NOMO-1 (cell line): ENCODE data around the gene KIF1A.

ENCODE experiments used
- DNase-seq, 2 experiments: peaks; one replicate each; lab custom pipeline; 2025; ENCODE audit not compliant: unreplicated experiment in 2 of 2; lab: John Stamatoyannopoulos, UW

KIF1A gene

DNA sequence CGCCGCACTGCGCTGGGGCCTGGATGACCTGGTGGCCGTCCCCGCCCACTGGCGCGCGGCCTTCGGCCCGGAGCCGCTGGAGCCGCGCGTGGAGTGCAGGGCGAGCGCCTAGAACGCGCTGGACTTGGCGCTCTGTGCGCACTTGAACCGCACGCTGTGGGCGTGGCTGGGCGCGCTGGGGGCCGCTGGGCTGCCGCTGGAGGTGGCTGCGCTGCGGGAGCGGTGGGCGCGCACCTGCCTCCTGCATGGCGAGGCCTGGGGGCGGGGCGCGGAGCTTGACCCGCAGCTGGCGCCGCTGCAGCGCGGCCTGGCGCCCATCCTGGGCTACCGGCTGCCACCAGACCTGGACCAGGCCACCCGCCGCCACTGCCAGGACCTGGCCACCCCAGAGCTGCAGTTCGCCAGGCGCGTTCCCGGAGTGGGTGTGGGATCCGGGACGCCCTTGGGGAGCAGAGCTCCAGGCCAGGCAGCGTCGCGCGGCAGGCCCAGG lies 147.3 kb downstream of the KIF1A start:
- DNase-seq, result no peak

DNA sequence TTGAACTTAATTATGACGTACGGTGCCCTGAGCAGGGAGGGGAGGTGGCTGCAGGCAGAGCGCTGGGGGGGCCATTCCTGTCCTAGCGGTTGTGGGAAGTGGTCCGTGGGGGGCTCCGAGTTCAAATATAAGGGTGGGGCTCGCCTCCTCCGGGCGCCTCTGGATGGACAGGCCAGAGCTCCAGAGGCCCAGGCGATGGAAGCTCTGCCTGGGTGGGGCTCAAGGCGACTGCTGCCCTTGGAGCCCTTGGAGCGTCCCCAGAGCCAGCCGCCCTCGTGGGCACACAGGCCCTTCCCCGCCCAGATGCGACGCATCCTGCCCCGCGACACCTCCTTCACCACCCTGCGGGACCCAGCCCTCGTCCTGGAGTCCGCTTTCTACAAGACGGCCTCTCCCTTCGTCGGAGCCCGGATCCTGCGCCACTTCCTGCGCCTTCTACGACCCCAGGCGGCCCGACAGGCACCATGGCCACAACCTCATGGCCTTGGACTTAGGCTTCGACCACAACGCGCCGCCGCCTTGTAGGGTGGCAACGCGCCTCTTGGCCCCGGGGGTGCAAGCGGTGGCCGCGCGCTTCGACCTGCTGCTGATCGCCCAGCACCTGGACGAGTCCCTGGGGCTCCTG lies 147.8 kb downstream of the KIF1A start:
- no peak for DNase-seq

DNA sequence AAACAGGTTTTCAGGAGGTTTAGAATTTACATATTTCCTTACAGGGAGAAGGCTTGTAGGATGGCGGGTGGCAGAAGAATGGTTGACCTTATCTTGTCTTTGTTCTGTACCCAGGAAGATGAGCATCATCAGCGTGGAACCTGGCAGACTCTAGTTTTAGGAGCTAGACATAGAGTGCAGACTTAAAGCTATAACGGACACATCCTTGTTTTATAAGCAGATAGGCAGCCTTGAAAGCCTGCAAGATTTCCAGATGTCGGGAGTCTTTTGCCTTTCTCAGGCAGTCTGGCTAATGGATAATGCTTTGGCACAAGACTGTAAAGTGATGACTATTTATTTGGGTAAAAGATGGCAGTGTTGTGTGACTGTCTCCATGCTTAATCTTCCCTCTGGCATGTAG lies 149.1 kb downstream of the KIF1A start:
- no peak for DNase-seq

DNA sequence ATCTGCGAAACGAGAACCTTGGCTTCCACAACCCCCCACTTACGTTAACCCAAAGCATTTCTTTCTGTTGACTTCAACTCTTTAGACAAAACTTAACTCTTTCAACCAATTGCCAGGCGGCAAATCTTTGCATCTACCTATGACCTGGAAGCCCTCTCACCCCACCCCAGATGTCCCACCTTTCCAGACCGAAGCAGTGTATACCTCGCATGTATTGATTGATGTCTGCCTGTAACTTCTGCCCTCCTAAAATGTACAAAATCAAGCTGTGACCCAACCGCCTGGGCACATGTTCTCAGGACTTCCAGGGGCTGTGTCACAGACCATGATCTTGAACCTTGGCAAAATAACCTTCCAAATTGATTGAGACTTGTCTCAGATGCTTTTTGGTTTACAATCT lies 149.6 kb downstream of the KIF1A start:
- DNase-seq, result no peak

DNA sequence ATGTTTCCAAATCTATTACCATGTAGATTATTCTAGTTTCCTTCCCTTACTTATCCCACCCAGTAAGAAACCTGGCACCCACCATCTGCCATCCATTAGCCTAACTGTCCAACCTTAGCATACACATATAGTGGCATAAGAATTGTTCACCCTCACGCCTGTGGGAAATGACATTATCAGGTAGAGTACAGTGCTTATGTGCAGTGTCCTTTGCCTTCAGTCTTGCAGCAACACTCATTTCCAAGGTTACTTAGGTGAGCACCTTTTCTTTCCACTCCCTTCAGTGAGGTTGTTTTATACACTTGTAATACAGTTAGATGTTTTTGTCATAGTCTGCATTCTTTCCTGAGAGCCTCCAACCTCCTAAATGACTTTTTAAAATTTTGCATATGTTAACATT lies 155.4 kb downstream of the KIF1A start:
- no peak for DNase-seq
